ENCODE results near the gene AUTS2.

- TF ChIP-seq EZH2 (IDR thresholded peaks at IDR 0.05; ENCODE audit: borderline replicate concordance, low read depth, low read length, poor library complexity, severe bottlenecking): no peak
- TF ChIP-seq CTCF (conservative IDR thresholded peaks at IDR 0.05; ENCODE audit: low read depth, low read length): no peak
Measured at GRCh38 chr7:70830060-70830395, 1231.8 kb downstream of the AUTS2 start.

All from A673 (cell line).